ENCODE results near the gene ZNF576.
A peak's percentile ranks its signal among the peaks of the same experiment; 100 is the strongest.

Gene ZNF576

DNA sequence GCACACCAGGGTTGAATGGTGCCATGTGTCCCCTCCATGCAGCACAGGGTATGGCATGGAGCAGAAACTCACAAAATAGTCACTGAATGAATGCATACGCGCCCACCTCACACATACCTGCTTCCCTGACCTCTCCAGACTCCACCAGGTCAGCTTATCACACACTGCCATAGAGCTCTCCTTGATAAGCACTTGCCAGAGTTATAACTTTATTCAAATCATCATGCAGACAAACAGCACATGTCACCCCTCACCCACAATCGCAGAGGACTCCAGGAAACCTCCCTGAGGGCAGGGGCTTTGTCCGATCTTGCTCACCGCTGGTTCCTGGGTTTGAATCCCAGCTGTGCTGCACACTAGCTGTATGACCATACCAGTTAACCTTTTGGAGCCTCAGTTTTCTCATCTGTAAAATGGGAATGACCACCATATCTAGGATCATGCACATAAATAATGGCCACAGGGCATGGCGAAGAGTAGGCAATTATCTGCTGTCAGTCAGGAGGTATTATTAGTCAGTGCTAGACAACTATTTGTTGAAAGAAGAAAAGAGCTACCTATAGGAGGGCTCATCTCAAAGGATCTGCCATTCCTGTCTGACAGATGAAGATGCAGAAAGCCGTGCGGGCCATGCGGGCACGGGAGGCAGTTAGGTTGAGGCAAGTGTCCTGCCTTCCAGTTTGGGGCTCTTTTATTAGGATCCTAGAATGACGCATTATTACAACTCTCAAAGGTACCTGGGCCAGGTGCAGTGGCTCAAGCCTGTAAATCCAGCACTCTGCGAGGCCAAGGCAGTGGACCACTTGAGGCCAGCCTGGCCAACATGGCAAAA is 35.0 kb upstream of the ZNF576 start:
- Histone ChIP-seq H3K36me3 (ENCODE audit: control insufficient read depth, insufficient read depth, low read length) (peaks cover 36% of the 10 kb centered on the region), H3K9me3 (ENCODE audit: control insufficient read depth, insufficient read depth, low read depth, low read length) (no peaks in the 10 kb centered on the region), H3K4me3 (ENCODE audit: low read depth, low read length) (no peak overlapping the region), H3K27ac (ENCODE audit: low read depth, low read length) (no peak overlapping the region), H3K27me3 (ENCODE audit: control insufficient read depth, insufficient read depth, low read length) (no peaks in the 10 kb centered on the region), H3K9ac (ENCODE audit: low read length) (no peak overlapping the region), H3K4me1 (ENCODE audit: control insufficient read depth, insufficient read depth, low read length) (no peaks in the 10 kb centered on the region)

DNA sequence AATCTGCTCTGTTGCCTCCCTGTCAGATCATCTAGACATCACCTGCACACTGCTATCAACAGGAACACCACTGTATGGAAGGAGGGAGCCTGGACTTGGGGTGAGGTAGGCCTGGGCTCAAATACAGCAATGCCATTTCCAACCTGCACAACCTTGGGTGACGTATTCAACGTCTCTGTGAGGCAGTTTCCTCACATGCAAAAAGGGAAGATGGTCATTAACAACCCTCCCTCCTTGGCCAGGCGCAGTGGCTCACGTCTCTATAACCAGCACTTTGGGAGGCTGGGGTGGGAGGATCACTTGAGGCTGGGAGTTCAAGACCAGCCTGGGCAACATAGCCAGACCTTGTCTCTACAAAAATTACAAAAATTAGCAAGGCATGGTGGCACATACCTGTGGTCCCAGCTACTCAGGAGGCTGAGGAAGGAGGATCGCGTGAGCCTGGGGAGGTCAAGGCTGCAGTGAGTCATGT is 34.1 kb upstream of the ZNF576 start:
- H3K4me3 ChIP-seq (ENCODE audit: low read depth, low read length): no peak overlapping the region
- H3K36me3 ChIP-seq (ENCODE audit: control insufficient read depth, insufficient read depth, low read length): peaks cover 36% of the 10 kb centered on the region
- no peaks in the 10 kb centered on the region for H3K4me1 ChIP-seq (ENCODE audit: control insufficient read depth, insufficient read depth, low read length)
- H3K9me3 ChIP-seq (ENCODE audit: control insufficient read depth, insufficient read depth, low read depth, low read length): no peaks in the 10 kb centered on the region
- no peaks in the 10 kb centered on the region for H3K27me3 ChIP-seq (ENCODE audit: control insufficient read depth, insufficient read depth, low read length)
- H3K27ac ChIP-seq (ENCODE audit: low read depth, low read length): no peak overlapping the region
- no peak overlapping the region for H3K9ac ChIP-seq (ENCODE audit: low read length)

DNA sequence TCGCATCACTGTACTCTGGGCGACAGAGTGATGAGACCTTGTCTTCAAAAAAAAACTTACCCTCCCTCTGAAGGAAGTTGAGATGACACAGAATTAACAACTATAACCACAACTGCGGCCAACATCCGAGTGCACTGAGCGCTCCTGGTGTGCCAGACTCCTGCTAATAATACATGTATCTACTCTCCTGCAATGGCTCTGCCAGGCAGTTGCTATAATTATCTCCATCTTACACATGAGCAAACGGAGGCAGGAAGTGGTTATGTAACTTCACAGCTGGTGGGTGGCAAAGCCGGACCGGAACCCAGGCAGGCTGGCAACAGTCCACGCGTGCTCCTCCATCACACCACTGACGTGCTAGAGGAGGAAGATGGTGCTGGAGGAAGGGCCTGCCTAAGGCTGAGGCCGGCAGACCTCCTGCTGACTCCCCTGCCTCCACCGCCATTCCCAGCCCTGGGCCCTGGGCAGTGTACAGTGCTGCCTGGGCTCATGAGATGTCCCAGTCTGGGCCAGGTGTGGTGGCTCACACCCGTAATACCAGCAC is 33.6 kb upstream of the ZNF576 start:
- Histone ChIP-seq H3K27ac (ENCODE audit: low read depth, low read length) (no peak overlapping the region), H3K9me3 (ENCODE audit: control insufficient read depth, insufficient read depth, low read depth, low read length) (no peaks in the 10 kb centered on the region), H3K4me1 (ENCODE audit: control insufficient read depth, insufficient read depth, low read length) (no peaks in the 10 kb centered on the region), H3K9ac (ENCODE audit: low read length) (no peak overlapping the region), H3K36me3 (ENCODE audit: control insufficient read depth, insufficient read depth, low read length) (peaks cover 34% of the 10 kb centered on the region), H3K4me3 (ENCODE audit: low read depth, low read length) (no peak overlapping the region), H3K27me3 (ENCODE audit: control insufficient read depth, insufficient read depth, low read length) (no peaks in the 10 kb centered on the region)

DNA sequence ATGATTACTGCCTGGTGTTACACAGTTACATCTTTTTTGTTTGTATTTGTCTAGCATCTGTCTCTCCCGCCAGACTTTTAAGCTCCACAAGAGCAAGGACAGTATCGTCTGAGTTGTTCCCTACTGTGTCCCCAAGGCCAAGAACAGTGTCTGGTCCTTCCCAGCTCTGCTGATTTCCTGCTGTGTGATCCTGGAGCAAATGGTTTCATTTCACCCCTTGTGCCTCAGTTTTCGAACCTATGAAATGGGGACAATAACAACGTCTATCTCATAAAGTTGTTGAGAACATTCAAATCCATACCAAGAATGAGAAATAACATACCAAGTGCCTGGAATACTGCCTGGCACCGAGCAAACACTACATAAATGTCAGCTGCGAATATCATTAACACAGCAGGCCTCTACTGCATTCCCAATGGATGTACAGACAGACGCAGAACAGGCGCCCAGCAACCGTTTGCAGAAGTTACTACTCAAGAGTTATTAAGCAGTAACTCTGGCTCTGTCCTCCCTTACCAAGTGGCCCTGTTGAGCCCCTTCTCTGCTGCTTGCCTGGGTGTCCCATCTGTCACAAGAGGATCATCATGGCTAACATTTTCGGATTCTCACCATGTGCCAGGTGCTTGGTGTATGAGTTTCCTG is 32.5 kb upstream of the ZNF576 start:
- H3K27ac ChIP-seq (ENCODE audit: low read depth, low read length): no peak overlapping the region
- H3K9ac ChIP-seq (ENCODE audit: low read length): no peak overlapping the region
- peaks cover 30% of the 10 kb centered on the region for H3K36me3 ChIP-seq (ENCODE audit: control insufficient read depth, insufficient read depth, low read length)
- no peaks in the 10 kb centered on the region for H3K4me1 ChIP-seq (ENCODE audit: control insufficient read depth, insufficient read depth, low read length)
- H3K27me3 ChIP-seq (ENCODE audit: control insufficient read depth, insufficient read depth, low read length): no peaks in the 10 kb centered on the region
- no peaks in the 10 kb centered on the region for H3K9me3 ChIP-seq (ENCODE audit: control insufficient read depth, insufficient read depth, low read depth, low read length)
- no peak overlapping the region for H3K4me3 ChIP-seq (ENCODE audit: low read depth, low read length)

DNA sequence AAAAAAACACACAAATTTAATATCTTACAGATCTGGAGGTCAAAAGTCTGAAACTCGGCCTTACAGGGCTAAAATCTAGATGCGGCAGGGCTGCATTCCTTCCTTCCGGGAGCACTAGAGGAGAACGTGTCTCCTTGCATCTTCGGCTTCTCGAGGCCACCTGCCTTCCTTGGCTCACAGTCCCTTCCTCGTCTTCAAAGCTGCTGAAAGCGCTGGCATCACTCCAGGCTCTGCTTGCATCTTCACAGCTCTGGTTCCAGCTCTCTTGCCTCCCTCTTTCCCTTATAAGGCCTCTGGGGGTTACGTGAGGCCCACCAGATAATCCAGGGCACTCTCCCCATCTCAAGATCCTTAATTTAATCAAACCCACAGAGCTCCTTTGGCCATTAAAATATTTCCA is 31.6 kb upstream of the ZNF576 start:
- Histone ChIP-seq H3K27me3 (ENCODE audit: control insufficient read depth, insufficient read depth, low read length) (no peaks in the 10 kb centered on the region), H3K4me3 (ENCODE audit: low read depth, low read length) (no peak overlapping the region), H3K27ac (ENCODE audit: low read depth, low read length) (no peak overlapping the region), H3K4me1 (ENCODE audit: control insufficient read depth, insufficient read depth, low read length) (no peaks in the 10 kb centered on the region), H3K36me3 (ENCODE audit: control insufficient read depth, insufficient read depth, low read length) (peaks cover 27% of the 10 kb centered on the region), H3K9ac (ENCODE audit: low read length) (no peak overlapping the region), H3K9me3 (ENCODE audit: control insufficient read depth, insufficient read depth, low read depth, low read length) (no peaks in the 10 kb centered on the region)

DNA sequence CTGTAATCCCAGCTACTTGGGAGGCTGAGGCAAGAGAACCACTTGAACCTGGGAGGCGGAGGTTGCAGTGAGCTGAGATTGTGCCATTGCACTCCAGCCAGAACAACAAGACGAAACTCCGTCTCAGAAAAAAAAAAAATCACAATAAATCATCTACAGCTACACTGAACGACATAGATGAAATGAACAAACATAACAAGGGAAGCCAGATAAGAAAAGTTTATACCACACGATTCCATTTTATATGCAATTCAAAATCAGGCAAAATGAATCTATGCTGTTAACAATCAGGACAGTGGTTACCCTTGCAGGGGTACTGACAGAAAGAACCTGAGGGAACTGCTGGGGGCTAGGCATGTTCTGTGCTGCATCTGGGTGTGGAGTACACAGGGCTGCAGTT is 26.7 kb upstream of the ZNF576 start:
- Histone ChIP-seq H3K27ac (ENCODE audit: low read depth, low read length) (no peak overlapping the region), H3K27me3 (ENCODE audit: control insufficient read depth, insufficient read depth, low read length) (no peaks in the 10 kb centered on the region), H3K9ac (ENCODE audit: low read length) (no peak overlapping the region), H3K36me3 (ENCODE audit: control insufficient read depth, insufficient read depth, low read length) (peaks cover 17% of the 10 kb centered on the region), H3K4me3 (ENCODE audit: low read depth, low read length) (no peak overlapping the region), H3K9me3 (ENCODE audit: control insufficient read depth, insufficient read depth, low read depth, low read length) (no peaks in the 10 kb centered on the region), H3K4me1 (ENCODE audit: control insufficient read depth, insufficient read depth, low read length) (peaks cover 3% of the 10 kb centered on the region)

DNA sequence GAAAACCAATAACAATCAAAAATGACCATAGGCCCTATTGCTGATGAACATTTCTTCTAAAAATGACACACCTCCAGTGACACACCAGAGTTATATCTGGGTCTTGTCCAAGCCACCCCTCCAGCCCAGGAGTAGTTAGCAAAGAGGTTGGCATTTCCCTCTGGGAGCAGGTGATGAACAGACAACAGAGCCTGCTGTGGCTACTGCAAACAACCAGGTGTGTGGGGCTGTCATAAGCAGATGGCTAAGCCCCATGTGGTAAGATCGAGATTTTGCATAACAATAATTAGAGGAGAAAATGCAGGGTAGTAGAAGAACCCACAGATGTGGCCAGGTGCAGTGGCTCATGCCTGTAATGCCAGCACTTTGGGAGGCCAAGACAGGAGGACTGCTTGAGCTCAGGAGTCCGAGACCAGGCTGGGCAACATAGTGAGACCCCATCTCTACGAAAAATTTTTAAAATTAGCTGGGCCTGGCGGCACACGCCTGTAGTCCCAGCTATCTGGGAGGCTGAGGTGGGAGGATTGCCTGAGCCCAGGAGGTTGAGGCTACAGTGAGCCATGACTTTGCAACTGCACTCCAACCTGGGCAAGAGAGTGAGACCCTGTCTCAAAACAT is 26.1 kb upstream of the ZNF576 start:
- H3K4me1 ChIP-seq (ENCODE audit: control insufficient read depth, insufficient read depth, low read length): peaks cover 6% of the 10 kb centered on the region
- H3K27ac ChIP-seq (ENCODE audit: low read depth, low read length): no peak overlapping the region
- H3K4me3 ChIP-seq (ENCODE audit: low read depth, low read length): no peak overlapping the region
- H3K9me3 ChIP-seq (ENCODE audit: control insufficient read depth, insufficient read depth, low read depth, low read length): no peaks in the 10 kb centered on the region
- H3K9ac ChIP-seq (ENCODE audit: low read length): no peak overlapping the region
- peaks cover 14% of the 10 kb centered on the region for H3K36me3 ChIP-seq (ENCODE audit: control insufficient read depth, insufficient read depth, low read length)
- no peaks in the 10 kb centered on the region for H3K27me3 ChIP-seq (ENCODE audit: control insufficient read depth, insufficient read depth, low read length)

DNA sequence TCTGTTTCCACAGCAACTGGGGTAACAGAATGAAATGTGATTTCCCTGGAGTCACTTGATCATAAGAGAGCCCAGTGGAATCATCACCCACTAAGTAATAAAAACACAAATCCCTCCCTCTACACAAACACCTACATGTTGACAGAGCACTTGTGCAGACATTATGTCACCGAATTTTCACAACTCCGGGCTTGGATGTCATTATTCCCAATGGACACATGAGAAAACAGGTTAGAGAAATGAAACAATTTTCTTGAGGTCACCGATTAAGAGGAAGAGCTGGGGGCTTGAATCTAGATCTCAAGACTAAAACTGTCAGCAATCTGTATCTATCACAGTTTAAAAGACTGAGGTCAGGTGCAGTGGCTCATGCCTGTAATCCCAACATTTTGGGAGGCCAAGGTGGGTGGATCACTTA is 24.2 kb upstream of the ZNF576 start:
- H3K4me1 ChIP-seq (ENCODE audit: control insufficient read depth, insufficient read depth, low read length): peaks cover 11% of the 10 kb centered on the region
- H3K36me3 ChIP-seq (ENCODE audit: control insufficient read depth, insufficient read depth, low read length): peaks cover 14% of the 10 kb centered on the region
- H3K27ac ChIP-seq (ENCODE audit: low read depth, low read length): no peak overlapping the region
- H3K27me3 ChIP-seq (ENCODE audit: control insufficient read depth, insufficient read depth, low read length): no peaks in the 10 kb centered on the region
- H3K9me3 ChIP-seq (ENCODE audit: control insufficient read depth, insufficient read depth, low read depth, low read length): no peaks in the 10 kb centered on the region
- no peak overlapping the region for H3K4me3 ChIP-seq (ENCODE audit: low read depth, low read length)
- H3K9ac ChIP-seq (ENCODE audit: low read length): no peak overlapping the region

DNA sequence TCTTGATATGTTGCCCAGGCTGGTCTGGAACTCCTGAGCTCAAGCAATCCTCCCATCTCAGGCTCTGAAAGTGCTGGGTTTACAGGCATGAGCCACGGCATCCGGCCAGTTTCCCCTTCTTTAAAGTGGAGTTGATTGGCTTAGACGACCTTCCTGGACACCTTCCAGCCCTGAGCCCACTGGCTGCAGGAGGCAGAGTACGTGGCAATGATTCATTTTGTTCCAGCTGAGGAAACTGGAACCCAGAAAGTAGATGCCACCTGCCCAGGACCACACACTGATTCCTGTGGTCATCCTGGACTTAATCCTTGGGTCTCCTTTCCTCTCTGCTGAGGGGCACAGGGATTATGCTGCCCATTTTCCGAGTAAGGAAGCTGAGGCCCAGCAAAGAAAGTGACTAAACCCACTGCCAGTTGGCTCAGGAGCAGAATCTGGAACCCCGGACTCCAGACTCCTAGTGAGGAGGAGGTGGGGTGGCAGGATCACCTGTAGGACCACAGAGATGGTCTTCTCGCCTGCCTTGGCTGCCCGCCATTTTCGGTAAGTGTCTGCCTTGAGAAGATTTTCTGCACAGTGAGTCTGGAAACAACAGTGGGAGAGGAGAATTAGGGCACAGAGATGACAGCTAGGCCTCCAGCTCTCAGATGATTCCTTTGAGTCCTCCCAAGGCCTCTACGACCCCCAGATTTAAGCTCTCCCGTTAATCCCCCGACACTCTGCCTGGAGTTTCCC is 21.8 kb upstream of the ZNF576 start:
- H3K9ac ChIP-seq (ENCODE audit: low read length): peak overlapping the region; percentile 92
- H3K4me1 ChIP-seq (ENCODE audit: control insufficient read depth, insufficient read depth, low read length): peaks cover 11% of the 10 kb centered on the region
- H3K36me3 ChIP-seq (ENCODE audit: control insufficient read depth, insufficient read depth, low read length): peaks cover 14% of the 10 kb centered on the region
- peak overlapping the region; percentile 98 for H3K4me3 ChIP-seq (ENCODE audit: low read depth, low read length)
- no peaks in the 10 kb centered on the region for H3K9me3 ChIP-seq (ENCODE audit: control insufficient read depth, insufficient read depth, low read depth, low read length)
- H3K27ac ChIP-seq (ENCODE audit: low read depth, low read length): peak overlapping the region; percentile 77; the same call in 1 of the 2 replicates
- H3K27me3 ChIP-seq (ENCODE audit: control insufficient read depth, insufficient read depth, low read length): no peaks in the 10 kb centered on the region

DNA sequence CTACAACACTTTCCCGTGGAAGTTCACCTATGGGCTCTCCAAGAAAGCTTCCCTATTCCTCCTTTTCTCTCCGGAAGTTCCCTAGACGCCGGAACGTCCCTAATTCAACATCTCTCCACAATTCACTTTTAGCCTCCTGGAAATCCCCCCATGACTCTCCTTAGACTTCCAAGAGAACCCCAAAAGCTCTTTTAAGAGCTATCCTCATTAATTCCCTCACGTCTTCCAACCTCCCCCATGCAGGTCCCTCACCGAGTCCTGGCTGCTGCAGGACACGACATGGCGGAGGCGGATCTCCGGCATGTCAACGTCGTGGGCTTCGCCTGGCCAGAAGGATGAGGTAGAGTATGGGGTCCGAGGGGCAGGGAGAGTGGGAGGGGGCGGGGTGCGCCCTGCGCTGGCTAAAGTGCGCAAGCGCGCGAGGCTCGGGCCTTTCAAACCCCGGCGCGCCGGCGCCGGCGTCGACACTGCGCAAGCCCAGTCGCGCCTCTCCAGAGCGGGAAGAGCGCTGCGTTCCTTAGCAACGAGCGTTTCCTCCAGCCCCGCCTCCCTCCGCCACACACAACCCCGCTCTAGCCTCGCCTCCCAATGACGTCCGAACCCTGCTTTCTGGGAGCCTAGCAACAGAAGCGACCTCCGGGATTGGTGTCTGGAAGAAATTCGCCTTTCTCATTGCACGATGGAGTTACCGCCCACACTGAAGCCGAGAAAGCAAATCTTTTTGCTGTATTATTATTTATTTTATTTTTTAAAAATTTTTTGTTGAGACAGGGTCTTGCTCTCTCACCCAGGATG is 21.0 kb upstream of the ZNF576 start, which contains the start of the genes PINLYP and XRCC1:
Gene PINLYP (plus strand): TSS at position 646 of the 795 bp plus-strand sequence. CDS start 1,391 bp downstream, outside the sequence.
Gene XRCC1 (minus strand): TSS at position 372 of the 795 bp plus-strand sequence. CDS start 69 bp downstream, at position 303.
- Histone ChIP-seq H3K4me3 (ENCODE audit: low read depth, low read length) (peak within 1 kb of the TSS; percentile 98), H3K27ac (ENCODE audit: low read depth, low read length) (peak within 1 kb of the TSS; percentile 77; the same call in 1 of the 2 replicates), H3K4me1 (ENCODE audit: control insufficient read depth, insufficient read depth, low read length) (peaks cover 11% of the 10 kb centered on the region), H3K27me3 (ENCODE audit: control insufficient read depth, insufficient read depth, low read length) (no peaks in the 10 kb centered on the region), H3K9ac (ENCODE audit: low read length) (peak within 1 kb of the TSS; percentile 92), H3K9me3 (ENCODE audit: control insufficient read depth, insufficient read depth, low read depth, low read length) (no peaks in the 10 kb centered on the region), H3K36me3 (ENCODE audit: control insufficient read depth, insufficient read depth, low read length) (peaks cover 14% of the 10 kb centered on the region)
